Neural cell (in vitro differentiated cells): ENCODE data around the gene STAP2.

Experiments used
- EP300 ChIP-seq: fragments of 450-650 bp; conservative IDR thresholded peaks from 2 replicates; pipeline ENCODE4 v1.6.1; 2014; ENCODE audit warnings: antibody characterized with exemption, mild to moderate bottlenecking, moderate library complexity; ENCODE audit not compliant: poor library complexity, severe bottlenecking
- EZH2 ChIP-seq: fragments of 200-600, 300-800 bp; shearing (Covaris generic), sonication (generic); IDR thresholded peaks from 2 replicates; pipeline ENCODE4 v1.6.1; 2014; ENCODE audit warnings: antibody characterized with exemption, low read length, borderline replicate concordance, mild to moderate bottlenecking; ENCODE audit not compliant: insufficient read depth, poor library complexity, severe bottlenecking
- MXI1 ChIP-seq: fragments of 450-650 bp; conservative IDR thresholded peaks from 2 replicates; pipeline ENCODE4 v1.6.1; 2014; ENCODE audit warnings: antibody characterized with exemption, mild to moderate bottlenecking; ENCODE audit not compliant: poor library complexity, severe bottlenecking
- POLR2AphosphoS5 ChIP-seq: IDR thresholded peaks from 2 replicates; pipeline ENCODE4 v1.6.1; 2012
- REST ChIP-seq: IDR thresholded peaks from 2 replicates; pipeline ENCODE4 v1.6.1; 2012; ENCODE audit warnings: borderline replicate concordance
- TF ChIP-seq, protein P1 (sequence below): fragments of 450-650 bp; IDR thresholded peaks from 2 replicates; pipeline ENCODE4 v1.5.1; 2014; ENCODE audit warnings: antibody characterized with exemption, mild to moderate bottlenecking, moderate library complexity; ENCODE audit not compliant: poor library complexity, severe bottlenecking

- no peak for TF ChIP-seq EZH2
- TF ChIP-seq, protein P1, sequence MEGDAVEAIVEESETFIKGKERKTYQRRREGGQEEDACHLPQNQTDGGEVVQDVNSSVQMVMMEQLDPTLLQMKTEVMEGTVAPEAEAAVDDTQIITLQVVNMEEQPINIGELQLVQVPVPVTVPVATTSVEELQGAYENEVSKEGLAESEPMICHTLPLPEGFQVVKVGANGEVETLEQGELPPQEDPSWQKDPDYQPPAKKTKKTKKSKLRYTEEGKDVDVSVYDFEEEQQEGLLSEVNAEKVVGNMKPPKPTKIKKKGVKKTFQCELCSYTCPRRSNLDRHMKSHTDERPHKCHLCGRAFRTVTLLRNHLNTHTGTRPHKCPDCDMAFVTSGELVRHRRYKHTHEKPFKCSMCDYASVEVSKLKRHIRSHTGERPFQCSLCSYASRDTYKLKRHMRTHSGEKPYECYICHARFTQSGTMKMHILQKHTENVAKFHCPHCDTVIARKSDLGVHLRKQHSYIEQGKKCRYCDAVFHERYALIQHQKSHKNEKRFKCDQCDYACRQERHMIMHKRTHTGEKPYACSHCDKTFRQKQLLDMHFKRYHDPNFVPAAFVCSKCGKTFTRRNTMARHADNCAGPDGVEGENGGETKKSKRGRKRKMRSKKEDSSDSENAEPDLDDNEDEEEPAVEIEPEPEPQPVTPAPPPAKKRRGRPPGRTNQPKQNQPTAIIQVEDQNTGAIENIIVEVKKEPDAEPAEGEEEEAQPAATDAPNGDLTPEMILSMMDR = no peak
- no peak for TF ChIP-seq MXI1
- TF ChIP-seq POLR2AphosphoS5 = no peak
- no peak for TF ChIP-seq EP300
- TF ChIP-seq REST = no peak
Measured at GRCh38 chr19:4357921-4358326, 19.3 kb upstream of the STAP2 start.
